ENCODE results near the gene TCAF1.

TCAF1 gene, protein sequence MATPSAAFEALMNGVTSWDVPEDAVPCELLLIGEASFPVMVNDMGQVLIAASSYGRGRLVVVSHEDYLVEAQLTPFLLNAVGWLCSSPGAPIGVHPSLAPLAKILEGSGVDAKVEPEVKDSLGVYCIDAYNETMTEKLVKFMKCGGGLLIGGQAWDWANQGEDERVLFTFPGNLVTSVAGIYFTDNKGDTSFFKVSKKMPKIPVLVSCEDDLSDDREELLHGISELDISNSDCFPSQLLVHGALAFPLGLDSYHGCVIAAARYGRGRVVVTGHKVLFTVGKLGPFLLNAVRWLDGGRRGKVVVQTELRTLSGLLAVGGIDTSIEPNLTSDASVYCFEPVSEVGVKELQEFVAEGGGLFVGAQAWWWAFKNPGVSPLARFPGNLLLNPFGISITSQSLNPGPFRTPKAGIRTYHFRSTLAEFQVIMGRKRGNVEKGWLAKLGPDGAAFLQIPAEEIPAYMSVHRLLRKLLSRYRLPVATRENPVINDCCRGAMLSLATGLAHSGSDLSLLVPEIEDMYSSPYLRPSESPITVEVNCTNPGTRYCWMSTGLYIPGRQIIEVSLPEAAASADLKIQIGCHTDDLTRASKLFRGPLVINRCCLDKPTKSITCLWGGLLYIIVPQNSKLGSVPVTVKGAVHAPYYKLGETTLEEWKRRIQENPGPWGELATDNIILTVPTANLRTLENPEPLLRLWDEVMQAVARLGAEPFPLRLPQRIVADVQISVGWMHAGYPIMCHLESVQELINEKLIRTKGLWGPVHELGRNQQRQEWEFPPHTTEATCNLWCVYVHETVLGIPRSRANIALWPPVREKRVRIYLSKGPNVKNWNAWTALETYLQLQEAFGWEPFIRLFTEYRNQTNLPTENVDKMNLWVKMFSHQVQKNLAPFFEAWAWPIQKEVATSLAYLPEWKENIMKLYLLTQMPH

DNA sequence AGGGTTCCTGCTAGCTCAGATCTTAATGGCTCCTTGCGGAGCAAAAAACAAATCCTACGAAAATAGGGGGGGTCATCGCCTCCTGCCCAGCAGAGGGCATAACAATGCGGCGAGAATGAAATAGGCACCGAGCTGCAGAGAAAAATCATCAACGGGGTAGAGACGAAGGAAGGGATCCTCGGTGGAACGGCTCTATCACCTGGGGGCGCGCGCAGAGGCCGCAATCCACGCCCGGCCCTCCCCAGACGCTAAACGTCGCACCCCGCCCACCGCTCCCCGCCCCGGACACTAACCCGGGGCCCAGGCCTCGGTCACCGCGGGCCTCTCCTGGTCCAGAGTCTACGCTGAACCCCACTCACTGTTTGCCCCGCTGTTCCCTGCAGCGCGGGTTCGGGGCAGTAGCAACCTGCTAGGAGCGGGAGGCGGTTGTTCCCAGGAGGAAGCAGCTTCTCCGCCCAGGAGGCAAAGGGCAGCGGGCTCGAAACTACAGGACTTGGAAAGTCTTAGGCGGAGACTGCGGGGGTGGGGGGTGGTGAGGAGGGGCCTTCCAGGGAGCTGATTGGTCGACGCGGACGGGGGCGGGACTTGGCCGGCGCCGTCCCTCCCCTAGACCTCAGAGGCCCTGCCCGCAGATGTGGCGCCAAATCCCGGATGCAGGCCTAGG lies at the start of gene TCAF1:
TCAF1 (minus strand) TSS at position 509 of the 664 bp plus-strand sequence. CDS start 25,568 bp downstream, outside the sequence.
- peak; percentile 98 for DNase-seq
- in situ Hi-C loops (cut with HindIII; ENCODE audit: low pct_ligation_motif_present, low pct_unique_long_range_greater_than_20kb, low sequenced_read_pairs), result no loop called here

DNA sequence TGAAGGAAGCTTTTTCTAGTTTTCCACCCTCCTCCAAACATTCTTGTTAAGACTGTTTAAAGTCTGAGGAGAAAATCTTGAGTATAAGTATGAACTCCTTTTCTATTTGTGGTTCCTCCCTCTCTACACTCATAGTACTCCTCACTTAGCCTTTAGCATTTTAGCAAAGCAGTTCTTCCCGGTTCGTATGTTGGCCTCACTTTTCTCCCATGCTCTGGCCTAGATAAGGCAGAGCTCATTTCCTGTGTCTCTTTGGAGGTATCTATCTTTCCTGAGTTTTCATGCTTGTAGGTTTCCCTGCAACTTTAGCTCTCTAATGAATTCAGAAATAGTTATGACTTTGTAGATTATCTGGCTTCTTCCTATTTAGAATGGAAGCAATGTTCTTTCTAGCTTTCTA lies 46.8 kb upstream of the TCAF1 start:
- DNase-seq, result no peak
- in situ Hi-C loops (cut with HindIII; ENCODE audit: low pct_ligation_motif_present, low pct_unique_long_range_greater_than_20kb, low sequenced_read_pairs), result no loop called here

DNA sequence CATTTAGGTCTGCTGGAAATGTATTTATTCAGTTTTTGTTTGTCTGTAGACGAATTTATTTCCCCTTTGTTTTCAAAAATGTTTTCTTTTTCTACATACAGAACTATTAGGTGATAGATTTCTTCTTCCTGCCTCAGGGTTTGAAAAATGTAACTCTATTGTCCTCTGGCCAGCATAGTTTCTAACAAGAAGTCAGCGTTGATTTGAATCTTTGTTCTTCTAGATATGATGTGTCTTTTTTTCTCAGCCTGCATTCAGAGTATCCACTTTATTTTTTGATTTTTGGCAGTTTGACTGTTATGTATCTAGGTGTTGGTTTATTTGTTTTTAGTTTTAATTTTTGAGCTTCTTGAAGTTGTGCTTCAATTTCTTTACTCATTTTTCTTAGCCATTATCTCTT lies 45.1 kb upstream of the TCAF1 start:
- in situ Hi-C loops (cut with HindIII; ENCODE audit: low pct_ligation_motif_present, low pct_unique_long_range_greater_than_20kb, low sequenced_read_pairs), result no loop called here
- no peak for DNase-seq

DNA sequence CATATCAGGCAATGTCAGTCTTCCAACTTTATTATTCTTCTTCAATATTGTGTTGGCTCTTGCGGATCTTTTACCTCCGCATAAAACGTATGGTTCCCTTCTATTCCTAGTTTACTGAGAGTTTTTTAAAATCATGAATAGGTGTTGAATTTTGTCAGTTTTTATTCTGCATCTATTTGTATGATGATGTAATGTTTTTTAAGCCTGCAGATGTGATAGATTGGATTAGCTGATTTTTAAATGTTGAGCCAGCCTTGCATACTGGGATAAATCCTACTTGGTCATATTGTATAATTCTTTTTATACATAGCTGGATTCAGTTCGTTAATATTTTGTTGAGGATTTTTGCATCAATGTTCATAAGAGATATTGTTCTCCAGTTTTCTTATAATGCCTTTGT lies 43.4 kb upstream of the TCAF1 start:
- DNase-seq, result no peak
- in situ Hi-C loops (cut with HindIII; ENCODE audit: low pct_ligation_motif_present, low pct_unique_long_range_greater_than_20kb, low sequenced_read_pairs), result no loop called here

DNA sequence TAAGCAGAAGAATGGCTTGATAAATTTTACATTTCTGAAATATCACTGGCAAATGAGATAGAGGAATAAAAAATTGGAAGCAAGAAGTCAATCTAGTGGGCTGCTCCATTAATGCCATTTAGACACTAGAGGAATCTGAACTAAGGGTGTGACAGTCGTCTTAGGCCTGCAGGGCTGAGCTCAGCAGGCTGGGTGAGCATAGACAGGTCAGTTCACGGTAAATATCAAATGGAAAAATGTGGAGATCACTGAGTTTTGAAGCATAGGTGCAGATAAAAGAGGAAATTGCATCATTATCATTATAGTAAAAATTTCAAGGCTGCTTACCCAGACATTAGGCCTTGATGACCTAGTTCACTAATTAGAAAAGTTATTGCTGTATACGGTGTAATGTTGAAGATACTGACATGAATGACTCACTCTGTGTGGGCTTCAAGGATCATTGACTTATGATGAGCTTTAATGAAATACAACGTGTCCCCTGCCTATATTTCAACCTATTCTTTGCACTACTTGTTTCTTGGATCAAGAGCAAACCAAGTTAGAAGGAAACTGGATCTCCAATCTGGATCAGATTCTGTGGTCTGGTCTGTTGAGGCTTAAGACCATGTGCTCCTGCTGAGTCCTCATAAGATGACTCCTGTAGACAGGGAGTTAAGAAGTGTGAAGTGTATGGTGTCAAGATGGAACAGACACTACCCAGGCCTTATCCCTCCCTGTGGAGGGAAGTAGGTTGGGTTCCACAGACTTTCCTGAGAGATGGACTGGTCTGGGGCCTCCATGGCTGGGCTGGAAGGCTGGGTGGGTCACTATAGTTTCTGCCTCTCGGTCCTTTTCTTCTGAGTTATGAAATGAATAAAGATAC lies 36.6 kb upstream of the TCAF1 start:
- no peak for DNase-seq
- in situ Hi-C loops (cut with HindIII; ENCODE audit: low pct_ligation_motif_present, low pct_unique_long_range_greater_than_20kb, low sequenced_read_pairs), result no loop called here

DNA sequence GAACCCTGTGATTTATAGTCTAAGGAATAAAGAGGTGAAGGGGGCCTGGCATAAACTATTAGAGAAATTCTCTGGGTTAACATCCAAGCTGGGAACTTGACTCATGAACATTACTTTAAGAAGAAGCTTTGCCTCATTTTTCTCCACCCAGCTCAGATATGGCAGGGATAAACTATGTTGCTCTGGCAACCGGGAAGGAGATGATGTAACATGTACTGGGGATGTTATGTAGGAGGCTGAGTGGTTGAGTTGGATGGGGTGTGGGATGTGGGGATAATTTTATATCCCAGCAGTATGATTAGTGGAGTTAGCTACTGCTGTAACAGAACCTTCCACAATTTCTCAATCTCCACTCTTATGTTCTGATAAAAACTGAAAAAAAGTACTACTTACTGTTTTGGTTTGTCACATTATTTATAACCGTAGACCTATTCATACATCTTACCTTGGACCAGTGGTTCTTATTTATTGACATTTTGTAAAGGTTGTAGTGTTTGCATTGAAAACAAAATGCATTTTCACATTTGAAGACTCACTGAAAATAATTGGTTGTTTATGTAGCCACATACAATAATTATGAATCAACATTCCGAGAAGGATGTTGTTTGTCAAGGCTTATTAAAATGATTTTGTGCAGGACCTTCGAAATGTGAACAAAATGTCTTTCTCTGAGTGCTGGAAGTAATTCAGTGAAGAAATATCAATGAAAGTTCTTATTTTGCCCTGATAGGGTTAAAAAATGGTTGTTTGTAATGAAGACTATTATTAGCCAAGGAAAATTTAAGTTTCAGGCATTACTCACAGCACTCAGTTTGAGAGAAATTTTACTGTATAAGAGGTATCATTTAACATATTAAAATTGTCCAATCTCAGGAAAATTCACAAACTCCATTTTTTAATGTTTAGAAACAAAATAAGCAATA lies 34.4 kb upstream of the TCAF1 start:
- DNase-seq, result no peak
- in situ Hi-C loops (cut with HindIII; ENCODE audit: low pct_ligation_motif_present, low pct_unique_long_range_greater_than_20kb, low sequenced_read_pairs), result no loop called here

DNA sequence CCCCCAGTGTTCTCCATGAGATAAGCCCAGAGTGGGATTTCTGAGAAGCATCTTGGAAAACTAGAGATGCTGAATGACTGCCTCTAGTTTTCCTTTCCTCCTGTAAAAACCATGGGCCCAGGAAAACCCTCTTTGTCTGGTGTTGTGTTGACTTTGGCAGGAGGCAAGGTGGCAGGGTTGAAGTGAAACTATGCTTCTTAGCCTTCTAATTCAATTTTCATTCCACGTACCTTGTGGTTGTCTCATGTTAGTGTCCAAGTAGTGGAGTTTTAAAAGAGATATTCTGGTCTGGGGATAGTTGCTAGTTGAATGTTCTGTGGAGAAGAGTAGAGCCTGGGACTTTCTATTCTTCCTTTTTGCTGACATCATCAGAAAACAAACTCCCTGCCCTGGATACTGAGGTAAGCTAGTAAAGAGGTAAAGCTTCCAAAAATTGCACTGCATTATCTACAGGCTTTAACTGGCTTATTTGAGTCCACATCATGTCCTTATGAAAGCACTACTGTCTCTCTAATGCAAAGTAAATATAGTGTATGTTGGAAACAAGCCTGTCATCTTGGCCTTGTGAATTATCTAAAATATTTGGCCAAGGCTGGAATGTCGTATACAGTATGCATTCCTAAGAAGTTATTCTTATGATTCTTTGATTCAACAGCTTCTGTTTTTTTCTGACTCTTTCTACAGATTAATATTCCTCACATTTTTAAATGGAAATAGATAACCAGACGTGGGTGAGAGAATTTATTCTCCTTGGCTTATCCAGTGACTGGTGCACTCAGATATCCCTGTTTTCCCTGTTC lies 32.8 kb upstream of the TCAF1 start, which contains the start of gene OR2F2:
OR2F2 (plus strand) TSS at position 708 of the 800 bp plus-strand sequence; CDS start at position 708, 0 bp downstream.
- in situ Hi-C loops (cut with HindIII; ENCODE audit: low pct_ligation_motif_present, low pct_unique_long_range_greater_than_20kb, low sequenced_read_pairs), result no loop called here
- no peak for DNase-seq

DNA sequence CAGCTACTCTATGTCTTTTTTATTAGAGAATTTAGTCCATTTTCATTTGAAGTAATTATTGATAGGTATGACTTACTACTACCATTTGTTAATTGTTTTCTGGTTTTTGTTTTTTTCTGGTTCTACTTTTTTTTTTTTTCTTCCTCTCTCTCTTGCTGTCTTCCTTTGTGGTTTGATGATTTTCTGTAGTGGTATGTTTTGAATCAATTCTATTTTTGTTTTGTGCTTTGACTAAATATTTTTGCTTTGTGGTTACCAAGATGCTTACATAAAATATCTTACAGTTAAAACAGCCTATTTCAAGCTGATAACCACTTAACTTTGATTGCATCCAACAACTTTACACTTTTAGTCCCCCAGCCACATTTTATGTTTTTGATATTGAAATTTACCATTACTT lies 29.8 kb upstream of the TCAF1 start:
- in situ Hi-C loops (cut with HindIII; ENCODE audit: low pct_ligation_motif_present, low pct_unique_long_range_greater_than_20kb, low sequenced_read_pairs), result no loop called here
- no peak for DNase-seq

DNA sequence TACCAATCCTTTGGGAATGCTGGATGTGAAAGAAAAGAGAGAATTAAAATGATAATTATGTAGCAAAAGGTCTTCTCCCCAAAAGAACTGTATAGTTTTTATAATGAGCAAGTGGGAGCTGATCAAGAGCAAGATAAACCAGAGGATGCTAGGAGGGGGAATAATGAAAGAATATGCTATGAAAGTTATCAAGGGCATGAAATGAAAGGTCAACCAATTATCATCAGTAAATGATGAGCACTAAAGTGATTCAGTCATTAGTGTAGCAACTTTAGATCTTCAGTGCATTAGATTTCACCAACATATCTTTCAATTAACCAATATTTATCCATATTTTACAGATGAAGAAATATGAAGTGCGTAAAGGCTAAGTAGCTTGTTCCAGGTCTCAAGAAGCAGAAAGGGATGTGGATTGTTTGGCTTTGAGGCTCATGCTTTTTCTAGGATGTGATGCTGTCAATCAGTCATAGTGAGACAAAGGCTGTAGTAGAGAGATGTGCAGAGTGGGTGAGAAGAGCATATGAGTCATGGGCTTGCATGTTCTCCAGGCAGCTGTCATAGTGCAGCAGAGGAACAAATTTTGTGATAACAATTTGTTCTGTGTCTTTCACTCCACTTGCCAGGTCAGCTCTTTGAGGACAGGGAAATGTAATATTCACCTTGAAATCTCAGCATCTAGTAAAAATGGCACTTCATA lies 27.4 kb upstream of the TCAF1 start:
- no peak for DNase-seq
- in situ Hi-C loops (cut with HindIII; ENCODE audit: low pct_ligation_motif_present, low pct_unique_long_range_greater_than_20kb, low sequenced_read_pairs), result no loop called here

DNA sequence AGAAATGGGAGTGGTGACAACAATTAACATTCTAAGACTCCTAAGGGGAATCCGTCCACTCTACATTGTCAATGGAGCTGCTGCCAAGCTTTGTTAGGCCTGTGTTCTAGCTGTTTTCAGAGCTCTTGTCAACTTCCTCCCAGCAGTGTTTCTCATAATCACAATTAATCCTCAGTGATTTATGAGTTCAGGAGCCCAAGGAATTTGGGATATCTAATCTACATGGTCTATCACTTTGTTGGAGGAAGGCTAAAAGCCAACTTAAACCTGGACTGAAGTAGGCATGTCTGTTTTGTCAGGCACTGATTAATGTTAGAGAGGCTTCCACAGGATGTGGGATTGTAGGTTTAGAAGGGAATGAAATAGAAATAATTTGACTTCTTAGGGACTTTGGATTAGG lies 22.9 kb upstream of the TCAF1 start:
- no peak for DNase-seq
- in situ Hi-C loops (cut with HindIII; ENCODE audit: low pct_ligation_motif_present, low pct_unique_long_range_greater_than_20kb, low sequenced_read_pairs), result no loop called here

DNA sequence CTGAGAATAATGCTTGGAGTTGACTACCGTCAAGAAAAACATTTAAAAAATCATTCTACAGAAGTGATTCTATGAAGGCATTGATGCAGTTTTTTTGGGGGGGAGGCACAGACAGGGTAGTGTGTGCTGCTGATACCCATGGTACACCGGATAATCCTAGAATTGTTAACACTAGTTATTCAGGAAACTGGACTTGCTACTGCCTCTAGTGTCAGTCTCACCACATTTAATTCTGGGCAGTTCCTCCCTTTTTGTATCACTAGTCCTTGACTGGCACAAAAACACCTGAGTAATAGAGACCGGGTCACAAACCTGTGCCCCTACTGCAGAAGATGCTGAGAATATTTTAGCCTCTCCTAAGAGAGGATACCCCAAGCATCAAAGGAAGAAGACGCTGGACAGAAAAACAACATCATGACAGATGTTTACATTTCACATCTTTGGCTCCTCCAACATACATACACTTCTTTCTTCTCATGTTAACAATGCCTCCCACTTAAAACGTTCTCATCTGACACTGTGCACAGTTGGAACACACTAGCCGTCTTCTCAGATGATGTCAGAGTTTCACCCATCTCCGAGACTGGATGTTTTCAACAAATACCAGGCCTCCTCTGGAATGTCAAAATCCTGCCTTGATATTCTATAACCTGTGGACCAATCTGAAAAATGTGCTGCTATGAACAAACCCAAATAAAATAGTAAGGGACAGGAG lies 13.1 kb upstream of the TCAF1 start:
- DNase-seq, result no peak
- in situ Hi-C loops (cut with HindIII; ENCODE audit: low pct_ligation_motif_present, low pct_unique_long_range_greater_than_20kb, low sequenced_read_pairs), result no loop called here

DNA sequence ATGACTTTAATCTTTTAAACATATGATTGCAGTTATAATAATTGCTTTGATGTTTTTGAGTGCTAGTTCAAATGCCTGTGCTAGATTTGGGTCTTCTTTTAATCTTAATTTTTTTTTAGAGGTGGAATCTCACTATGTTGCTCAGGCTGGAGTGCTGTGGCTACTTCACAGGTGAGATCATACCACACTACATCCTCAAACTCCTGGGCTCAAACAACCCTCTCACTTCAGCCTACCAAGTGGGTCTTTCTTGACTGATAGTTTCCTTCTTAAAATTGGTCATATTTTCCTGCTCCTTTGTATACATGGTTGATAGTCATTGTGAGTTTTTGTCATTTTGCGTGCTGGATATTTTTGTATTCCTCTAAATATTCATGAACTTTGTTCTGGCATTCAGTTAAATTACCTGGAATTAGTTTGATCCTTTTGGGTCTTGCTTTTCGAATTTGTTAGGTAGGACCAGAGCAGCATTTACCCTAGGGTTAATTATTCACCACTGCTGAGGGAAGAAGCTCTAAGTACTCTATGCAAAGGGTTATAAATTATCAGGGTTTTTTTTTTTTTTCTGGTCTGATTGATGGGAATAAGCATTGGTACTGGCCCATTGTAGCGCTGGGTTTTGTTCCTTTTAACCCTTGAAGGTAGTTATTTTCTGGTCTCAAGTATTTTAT lies 12.1 kb upstream of the TCAF1 start:
- in situ Hi-C loops (cut with HindIII; ENCODE audit: low pct_ligation_motif_present, low pct_unique_long_range_greater_than_20kb, low sequenced_read_pairs), result no loop called here
- no peak for DNase-seq

DNA sequence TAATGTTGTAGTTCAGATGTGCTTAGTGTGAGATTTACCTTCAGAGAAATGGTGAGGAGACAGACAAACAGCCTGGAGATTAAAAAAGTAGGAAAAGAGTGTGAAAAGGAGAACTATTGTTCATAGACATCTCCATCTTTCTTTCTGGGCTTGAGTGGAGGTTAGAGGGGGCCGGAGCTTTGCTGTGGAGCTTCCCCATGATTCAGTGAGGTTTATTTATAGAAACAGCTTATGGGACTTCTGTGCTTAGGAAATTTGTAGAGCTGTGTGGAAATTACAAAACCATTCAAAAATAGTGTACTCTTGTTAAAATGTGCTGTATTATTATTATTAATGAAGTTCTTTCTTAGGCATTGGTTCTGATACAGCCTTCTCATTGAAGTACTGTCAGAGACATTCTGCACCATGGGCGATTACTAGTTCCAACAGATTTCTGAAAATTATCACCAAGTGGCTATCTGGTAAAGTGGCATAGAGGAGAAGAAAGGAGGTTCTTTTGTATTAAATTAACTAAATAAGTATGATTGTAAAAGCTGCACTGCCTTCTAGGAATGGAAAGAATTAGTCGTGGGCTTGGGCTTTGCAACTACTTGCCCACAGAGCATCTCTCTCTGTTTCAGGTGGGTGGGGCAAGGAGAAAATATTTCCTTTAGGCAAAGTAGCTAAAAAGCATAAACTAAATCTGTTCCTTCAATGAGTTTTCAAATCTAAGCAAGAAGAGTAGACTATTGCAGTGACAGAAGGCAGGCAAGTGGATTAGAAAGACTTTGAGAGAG lies 8.7 kb upstream of the TCAF1 start:
- in situ Hi-C loops (cut with HindIII; ENCODE audit: low pct_ligation_motif_present, low pct_unique_long_range_greater_than_20kb, low sequenced_read_pairs), result no loop called here
- DNase-seq, result no peak

DNA sequence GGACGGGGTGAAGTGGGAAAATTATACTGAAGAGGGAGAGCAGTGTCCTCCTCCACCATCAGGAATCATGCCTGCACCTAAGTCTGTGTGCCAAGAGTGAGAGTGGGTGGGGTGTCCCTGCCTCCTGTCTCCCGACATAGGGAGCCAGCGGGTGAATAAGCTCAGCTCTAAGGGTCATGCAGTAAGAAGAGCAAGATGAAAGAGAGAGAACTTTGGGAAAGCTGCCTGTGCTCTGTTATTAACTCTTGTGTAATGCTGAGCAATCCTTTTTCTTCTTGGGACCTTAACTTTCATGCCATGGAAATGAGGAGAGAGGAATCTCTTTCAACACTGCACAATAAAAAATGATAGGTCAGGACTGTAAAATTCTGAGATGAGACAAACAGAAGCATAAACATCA lies 7.9 kb upstream of the TCAF1 start:
- DNase-seq, result no peak
- in situ Hi-C loops (cut with HindIII; ENCODE audit: low pct_ligation_motif_present, low pct_unique_long_range_greater_than_20kb, low sequenced_read_pairs), result no loop called here
